Astrocyte (in vitro differentiated cells and primary cell): Measurements from ENCODE around the gene ADAMTS16. TPM values are rescaled to one million over a fixed set of nuclear protein-coding genes. Genes with fewer than 3 reads are reported as not detected.

Source experiments
- DNase-seq: peaks from one replicate; pipeline ENCODE4 v3.0.0-alpha.2; 2010; ENCODE audit warnings: low read depth
- FAIRE-seq: peaks from 2 replicates; lab custom pipeline; 2011; peaks lifted over from hg19 to GRCh38; lab: Jason Lieb, UNC
- H2AFZ ChIP-seq: 2 replicates; pipeline ENCODE4 v1.6.0; 2012; ENCODE audit warnings: low read depth, low read length, inconsistent platforms
- H3K27ac ChIP-seq: 2 replicates; pipeline ENCODE4 v1.5.1; 2011; ENCODE audit warnings: low read depth, low read length, inconsistent platforms
- H3K27me3 ChIP-seq: 2 replicates; pipeline ENCODE4 v1.6.0; 2011; ENCODE audit warnings: low read length, inconsistent platforms; ENCODE audit not compliant: insufficient read depth
- H3K36me3 ChIP-seq: 2 replicates; pipeline ENCODE4 v1.5.1; 2011; ENCODE audit warnings: low read length, inconsistent platforms; ENCODE audit not compliant: insufficient read depth
- H3K4me1 ChIP-seq: 2 replicates; pipeline ENCODE4 v1.5.1; 2011; ENCODE audit warnings: low read length, inconsistent platforms; ENCODE audit not compliant: insufficient read depth
- H3K4me2 ChIP-seq: 2 replicates; pipeline ENCODE4 v1.6.0; 2012; ENCODE audit warnings: low read length, inconsistent platforms
- H3K4me3 ChIP-seq: 2 replicates; pipeline ENCODE4 v1.5.1; 2011; ENCODE audit warnings: low read depth, mild to moderate bottlenecking, low read length, inconsistent platforms; ENCODE audit not compliant: insufficient read depth
- H3K79me2 ChIP-seq: 2 replicates; pipeline ENCODE4 v1.6.0; 2012; ENCODE audit warnings: mild to moderate bottlenecking, low read length, inconsistent platforms; ENCODE audit not compliant: insufficient read depth
- H3K9ac ChIP-seq: 2 replicates; pipeline ENCODE4 v1.6.0; 2012; ENCODE audit warnings: mild to moderate bottlenecking, low read length, inconsistent platforms
- H3K9me3 ChIP-seq: 2 replicates; pipeline ENCODE4 v1.5.1; 2012; ENCODE audit warnings: low read depth, mild to moderate bottlenecking, low read length, inconsistent platforms; ENCODE audit not compliant: insufficient read depth
- H4K20me1 ChIP-seq: 2 replicates; pipeline ENCODE4 v1.6.0; 2012; ENCODE audit warnings: low read length, inconsistent platforms; ENCODE audit not compliant: insufficient read depth
- H3K27ac Mint-ChIP-seq: one replicate; pipeline ENCODE4 v1.8.0; 2021; ENCODE audit warnings: mild to moderate bottlenecking, mixed read lengths; ENCODE audit not compliant: unreplicated experiment
- H3K27me3 Mint-ChIP-seq: one replicate; pipeline ENCODE4 v1.8.0; 2021; ENCODE audit warnings: low read depth, mixed read lengths; ENCODE audit not compliant: unreplicated experiment
- H3K36me3 Mint-ChIP-seq: one replicate; pipeline ENCODE4 v1.8.0; 2021; ENCODE audit warnings: low read depth, mixed read lengths; ENCODE audit not compliant: unreplicated experiment
- H3K4me1 Mint-ChIP-seq: one replicate; pipeline ENCODE4 v1.8.0; 2021; ENCODE audit warnings: low read depth, mixed read lengths; ENCODE audit not compliant: unreplicated experiment
- H3K4me3 Mint-ChIP-seq: one replicate; pipeline ENCODE4 v1.8.0; 2021; ENCODE audit warnings: mild to moderate bottlenecking, moderate library complexity, mixed read lengths; ENCODE audit not compliant: unreplicated experiment
- H3K9me3 Mint-ChIP-seq: one replicate; pipeline ENCODE4 v1.8.0; 2021; ENCODE audit warnings: mild to moderate bottlenecking, mixed read lengths; ENCODE audit not compliant: unreplicated experiment
- EZH2 ChIP-seq: IDR thresholded peaks from 2 replicates; pipeline ENCODE4 v1.6.1; 2012; ENCODE audit warnings: mild to moderate bottlenecking, low read length, inconsistent platforms; ENCODE audit not compliant: insufficient read depth
- total RNA-seq: library from RNA; stranded (reverse); gene quantifications from 2 replicates; pipeline ENCODE4 v1.2.1, GENCODE V29; 2021
- TF ChIP-seq, protein P1 (sequence below): IDR thresholded peaks from 2 replicates; pipeline ENCODE4 v1.5.1; 2011; ENCODE audit warnings: low read depth, mild to moderate bottlenecking, inconsistent platforms, low read length, moderate library complexity; ENCODE audit not compliant: insufficient read depth

ADAMTS16 gene
- total RNA-seq, 1 donor from 2014 or later = 5.7 TPM

DNA sequence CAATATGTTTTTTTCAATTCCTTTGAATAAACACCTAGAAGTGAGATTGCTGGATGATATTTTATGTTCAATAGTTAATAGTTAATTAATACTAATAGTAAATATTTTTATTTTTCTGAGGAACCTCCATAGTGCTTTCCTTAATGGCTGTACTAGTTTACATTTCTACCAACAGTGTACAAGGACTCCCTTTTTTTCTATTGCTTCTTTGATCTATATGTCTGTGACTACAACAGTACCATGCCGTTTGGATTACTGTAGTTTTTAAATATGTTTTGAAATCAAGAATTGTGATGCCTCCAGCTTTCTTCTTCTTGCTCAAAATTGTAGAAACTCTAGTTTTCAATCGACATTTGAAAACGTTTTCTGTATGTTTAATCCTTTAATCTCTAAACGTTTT is 39.5 kb upstream of the ADAMTS16 start:
- no peak overlapping the region for H3K4me3 ChIP-seq
- no peaks in the 10 kb centered on the region for H3K27me3 Mint-ChIP-seq
- DNase-seq (no peak), FAIRE-seq (no peak)
- H3K27ac ChIP-seq = no peak overlapping the region
- H3K79me2 ChIP-seq = no peaks in the 10 kb centered on the region
- peaks cover 3% of the 10 kb centered on the region for H3K4me1 ChIP-seq
- no peaks in the 10 kb centered on the region for H3K27me3 ChIP-seq
- H3K36me3 Mint-ChIP-seq = no peaks in the 10 kb centered on the region
- H2AFZ ChIP-seq = no peak overlapping the region
- no peaks in the 10 kb centered on the region for H4K20me1 ChIP-seq
- H3K36me3 ChIP-seq = no peaks in the 10 kb centered on the region
- H3K4me2 ChIP-seq = no peak overlapping the region
- no peaks in the 10 kb centered on the region for H3K9me3 ChIP-seq
- no peak overlapping the region for H3K4me3 Mint-ChIP-seq
- H3K27ac Mint-ChIP-seq = no peak overlapping the region
- H3K9me3 Mint-ChIP-seq = peaks cover 2% of the 10 kb centered on the region
- H3K9ac ChIP-seq = no peak overlapping the region
- TF ChIP-seq, protein P1, sequence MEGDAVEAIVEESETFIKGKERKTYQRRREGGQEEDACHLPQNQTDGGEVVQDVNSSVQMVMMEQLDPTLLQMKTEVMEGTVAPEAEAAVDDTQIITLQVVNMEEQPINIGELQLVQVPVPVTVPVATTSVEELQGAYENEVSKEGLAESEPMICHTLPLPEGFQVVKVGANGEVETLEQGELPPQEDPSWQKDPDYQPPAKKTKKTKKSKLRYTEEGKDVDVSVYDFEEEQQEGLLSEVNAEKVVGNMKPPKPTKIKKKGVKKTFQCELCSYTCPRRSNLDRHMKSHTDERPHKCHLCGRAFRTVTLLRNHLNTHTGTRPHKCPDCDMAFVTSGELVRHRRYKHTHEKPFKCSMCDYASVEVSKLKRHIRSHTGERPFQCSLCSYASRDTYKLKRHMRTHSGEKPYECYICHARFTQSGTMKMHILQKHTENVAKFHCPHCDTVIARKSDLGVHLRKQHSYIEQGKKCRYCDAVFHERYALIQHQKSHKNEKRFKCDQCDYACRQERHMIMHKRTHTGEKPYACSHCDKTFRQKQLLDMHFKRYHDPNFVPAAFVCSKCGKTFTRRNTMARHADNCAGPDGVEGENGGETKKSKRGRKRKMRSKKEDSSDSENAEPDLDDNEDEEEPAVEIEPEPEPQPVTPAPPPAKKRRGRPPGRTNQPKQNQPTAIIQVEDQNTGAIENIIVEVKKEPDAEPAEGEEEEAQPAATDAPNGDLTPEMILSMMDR = no peak
- TF ChIP-seq EZH2 = no peak
- peaks cover 13% of the 10 kb centered on the region for H3K4me1 Mint-ChIP-seq

DNA sequence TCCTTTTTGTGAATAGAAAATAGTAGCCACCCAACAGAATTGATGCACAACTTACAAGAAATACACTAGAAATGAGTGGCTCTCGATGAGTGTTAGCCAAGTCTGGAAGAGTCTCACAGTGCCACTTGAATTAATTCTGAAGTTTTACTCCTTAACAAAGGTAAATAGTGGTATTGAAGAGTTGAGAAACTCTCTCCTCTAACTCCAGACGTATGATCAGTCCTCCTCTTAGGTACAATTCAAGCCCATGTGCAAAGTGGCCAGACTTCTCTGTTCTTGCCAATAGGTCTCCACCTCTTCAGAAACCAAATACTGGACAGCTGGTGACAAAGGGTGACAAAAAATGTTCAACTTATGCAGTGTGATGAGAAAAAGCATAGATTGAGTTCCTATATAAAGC is 38.5 kb upstream of the ADAMTS16 start:
- Mint-ChIP-seq H3K27ac (no peak overlapping the region), H3K4me3 (no peak overlapping the region), H3K4me1 (peaks cover 13% of the 10 kb centered on the region), H3K36me3 (no peaks in the 10 kb centered on the region), H3K27me3 (no peaks in the 10 kb centered on the region), H3K9me3 (peaks cover 2% of the 10 kb centered on the region)
- Histone ChIP-seq H3K36me3 (no peaks in the 10 kb centered on the region), H3K27me3 (no peaks in the 10 kb centered on the region), H3K4me1 (peaks cover 3% of the 10 kb centered on the region), H3K4me2 (no peak overlapping the region), H2AFZ (no peak overlapping the region), H3K27ac (no peak overlapping the region), H3K4me3 (no peak overlapping the region), H3K79me2 (no peaks in the 10 kb centered on the region), H3K9me3 (no peaks in the 10 kb centered on the region), H4K20me1 (no peaks in the 10 kb centered on the region), H3K9ac (no peak overlapping the region)
- TF ChIP-seq, protein P1 = no peak
- TF ChIP-seq EZH2 = no peak
- DNase-seq (no peak), FAIRE-seq (no peak)

DNA sequence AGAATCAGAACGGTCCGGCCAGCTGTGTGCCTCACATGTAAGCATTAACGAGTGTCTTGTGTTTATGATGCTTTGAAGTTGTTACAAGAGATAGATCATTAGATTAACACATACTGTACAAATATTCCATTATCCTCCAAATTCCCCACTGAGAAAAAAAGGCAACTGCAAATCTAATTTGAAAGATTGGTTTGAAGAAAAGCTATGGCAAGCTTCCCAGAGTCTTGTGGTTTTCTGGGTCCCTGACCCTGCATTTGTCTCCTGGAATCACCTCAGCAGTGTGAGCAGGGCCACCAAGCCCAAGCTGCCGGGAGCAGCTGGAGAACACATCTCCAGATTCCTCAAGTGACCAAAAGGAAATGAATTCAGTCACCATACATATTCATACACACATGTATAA is 36.9 kb upstream of the ADAMTS16 start:
- H3K36me3 ChIP-seq = no peaks in the 10 kb centered on the region
- no peak overlapping the region for H3K4me3 ChIP-seq
- no peaks in the 10 kb centered on the region for H3K79me2 ChIP-seq
- no peak for FAIRE-seq
- DNase-seq = peak; percentile 72
- peaks cover 2% of the 10 kb centered on the region for H3K9me3 Mint-ChIP-seq
- no peaks in the 10 kb centered on the region for H3K36me3 Mint-ChIP-seq
- H2AFZ ChIP-seq = no peak overlapping the region
- H3K4me1 Mint-ChIP-seq = peaks cover 13% of the 10 kb centered on the region
- no peaks in the 10 kb centered on the region for H3K27me3 Mint-ChIP-seq
- no peak overlapping the region for H3K9ac ChIP-seq
- no peaks in the 10 kb centered on the region for H4K20me1 ChIP-seq
- no peaks in the 10 kb centered on the region for H3K9me3 ChIP-seq
- peak overlapping the region; percentile 18 for H3K4me2 ChIP-seq
- TF ChIP-seq, protein P1 = no peak
- no peak for TF ChIP-seq EZH2
- H3K27ac Mint-ChIP-seq = no peak overlapping the region
- H3K27me3 ChIP-seq = peaks cover 4% of the 10 kb centered on the region
- no peak overlapping the region for H3K27ac ChIP-seq
- no peak overlapping the region for H3K4me3 Mint-ChIP-seq
- peaks cover 3% of the 10 kb centered on the region for H3K4me1 ChIP-seq
